Endothelial cell of umbilical vein (primary cell): ENCODE results near the gene N4BP3. TPM values are rescaled to one million over a fixed set of nuclear protein-coding genes. Genes with fewer than 3 reads are reported as not detected.

Experiments used
- BruUV-seq: library from RNA; stranded (reverse); fragments of 400-500 nt; replicated peaks from 2 replicates; lab custom pipeline; 2021; lab: Mats Ljungman, UMichigan
- CTCF ChIA-PET: fragments of 300-600, 350-600 bp; sonication (Branson Sonifier 250); formaldehyde crosslinking; loops from one replicate; lab custom pipeline; 2021; ENCODE audit warnings: antibody characterized with exemption, inconsistent platforms; lab: Charles Lee
- POLR2A ChIA-PET: fragments of 300-600, 350-600 bp; sonication (Branson Sonifier 250); formaldehyde crosslinking; loops from one replicate; lab custom pipeline; 2021; ENCODE audit warnings: antibody characterized with exemption, inconsistent platforms; lab: Charles Lee
- DNase-seq: peaks from one replicate; pipeline ENCODE4 v3.0.0-alpha.2; 2011; ENCODE audit warnings: low read depth, low spot score
- FAIRE-seq: peaks from 2 replicates; lab custom pipeline; 2011; peaks lifted over from hg19 to GRCh38; lab: Jason Lieb, UNC
- H2AFZ ChIP-seq: 2 replicates; pipeline ENCODE4 v1.6.0; 2012; ENCODE audit warnings: low read depth, low read length, control low read depth, inconsistent platforms
- H3K27ac ChIP-seq: 2 replicates; pipeline ENCODE4 v1.5.1; 2011; ENCODE audit warnings: low read depth, mild to moderate bottlenecking, control low read depth, low read length, moderate library complexity; ENCODE audit not compliant: insufficient read depth
- H3K27me3 ChIP-seq, 2 experiments: 2 replicates each; pipeline versions ENCODE4 v1.6.0 to v1.6.1; 2011; ENCODE audit warnings: low read length in 2 of 2, mixed read lengths in 1 of 2; ENCODE audit not compliant: control insufficient read depth in 2 of 2, insufficient read depth in 2 of 2
- H3K36me3 ChIP-seq, 2 experiments: 2 replicates in 1 of 2; 3 replicates in 1 of 2; pipeline ENCODE4 v1.5.1; 2011; ENCODE audit warnings: low read length in 2 of 2, mild to moderate bottlenecking in 1 of 2, moderate library complexity in 1 of 2; ENCODE audit not compliant: control insufficient read depth in 2 of 2, insufficient read depth in 2 of 2; ENCODE audit errors: extremely low read depth in 1 of 2
- H3K4me1 ChIP-seq: 3 replicates; pipeline ENCODE4 v1.5.1; 2011; ENCODE audit warnings: mild to moderate bottlenecking, low read length; ENCODE audit not compliant: control insufficient read depth, insufficient read depth; ENCODE audit errors: extremely low read depth
- H3K4me2 ChIP-seq: 2 replicates; pipeline ENCODE4 v1.6.1; 2011; ENCODE audit warnings: low read length, control low read depth, mixed read lengths; ENCODE audit not compliant: insufficient read depth
- H3K4me3 ChIP-seq, 3 experiments: fragments of 200-600 bp in 1 of 3; sonication (generic), shearing (Covaris generic) in 1 of 3; replicated peaks in 1 of 3; 2 replicates each; pipeline ENCODE4 v1.5.1; 2011 to 2016; ENCODE audit warnings: control low read depth in 3 of 3, low read length in 3 of 3, mild to moderate bottlenecking in 2 of 3, inconsistent platforms in 1 of 3, low read depth in 1 of 3, moderate library complexity in 1 of 3; ENCODE audit not compliant: insufficient read depth in 1 of 3
- H3K79me2 ChIP-seq: 2 replicates; pipeline ENCODE4 v1.6.0; 2012; ENCODE audit warnings: low read length, inconsistent platforms; ENCODE audit not compliant: control insufficient read depth, insufficient read depth
- H3K9ac ChIP-seq: replicated peaks from 2 replicates; pipeline ENCODE3; 2011; ENCODE audit warnings: low read length, control low read depth; ENCODE audit not compliant: insufficient read depth; ENCODE audit errors: extremely low read depth
- H3K9me1 ChIP-seq: replicated peaks from 3 replicates; pipeline ENCODE4 v1.6.0; 2011; ENCODE audit warnings: mild to moderate bottlenecking, low read length; ENCODE audit not compliant: control insufficient read depth, insufficient read depth; ENCODE audit errors: extremely low read depth
- H3K9me3 ChIP-seq: replicated peaks from 2 replicates; pipeline ENCODE4 v1.5.1; 2012; ENCODE audit warnings: low read length, inconsistent platforms; ENCODE audit not compliant: control insufficient read depth, insufficient read depth
- H4K20me1 ChIP-seq: replicated peaks from 2 replicates; pipeline ENCODE3; 2011; ENCODE audit warnings: mild to moderate bottlenecking, low read length; ENCODE audit not compliant: control insufficient read depth, insufficient read depth; ENCODE audit errors: extremely low read depth
- EZH2 ChIP-seq: IDR thresholded peaks from 2 replicates; pipeline ENCODE4 v1.6.1; 2012; ENCODE audit warnings: borderline replicate concordance, low read depth, mild to moderate bottlenecking, moderate library complexity, low read length, inconsistent platforms; ENCODE audit not compliant: severe bottlenecking
- GATA2 ChIP-seq: IDR thresholded peaks from 2 replicates; pipeline ENCODE4 v1.7.0; 2011; ENCODE audit warnings: low read depth, mild to moderate bottlenecking, moderate library complexity, mixed read lengths, low read length; ENCODE audit not compliant: insufficient read length, insufficient read depth
- JUN ChIP-seq: IDR thresholded peaks from 2 replicates; pipeline ENCODE4 v1.6.1; 2011; ENCODE audit warnings: borderline replicate concordance, low read depth; ENCODE audit not compliant: insufficient read length, insufficient read depth
- MYC ChIP-seq: IDR thresholded peaks from one replicate; pipeline ENCODE4 v1.6.1; 2011; ENCODE audit warnings: mild to moderate bottlenecking, low read depth, low read length
- POLR2A ChIP-seq: IDR thresholded peaks from 2 replicates; pipeline ENCODE4 v1.6.1; 2012; ENCODE audit warnings: low read depth, mild to moderate bottlenecking, control low read depth, low read length
- dilution Hi-C: fragments of 300-500 bp; cut with MboI; formaldehyde crosslinking; loops from one replicate; pipeline ENCODE4 v1.15.0; 2019; ENCODE audit warnings: low sequenced_read_pairs; ENCODE audit not compliant: extremely low pct_ligation_motif_present
- intact Hi-C: fragments of 100-400 bp; cut with micrococcal nuclease; formaldehyde crosslinking; loops from one replicate; pipeline ENCODE4 v1.10.0; 2022
- polyA plus RNA-seq, 4 experiments: library from polyadenylated mRNA; depleted of rRNA in 3 of 4; stranded (reverse) in 3 of 4; unstranded in 1 of 4; fragments of >200 nt; gene quantifications; 2 replicates each; pipeline versions ENCODE4 v1.2.1 to v1.2.3, GENCODE V29; 2011 to 2012; ENCODE audit warnings: missing spikeins in 1 of 4
- total RNA-seq: library from RNA; stranded (reverse); gene quantifications from 2 replicates; pipeline ENCODE4 v1.2.3, GENCODE V29; 2021
- TF ChIP-seq, protein P1 (sequence below), 2 donors: IDR thresholded peaks; 1 replicate in 1 of 2; 2 replicates in 1 of 2; pipeline ENCODE4 v1.5.1; 2011; ENCODE audit warnings: low read length in 2 of 2, mild to moderate bottlenecking in 2 of 2, moderate library complexity in 2 of 2, control low read depth in 1 of 2, inconsistent platforms in 1 of 2, low read depth in 1 of 2; ENCODE audit not compliant: insufficient read depth in 1 of 2; ENCODE audit errors: extremely low read depth in 1 of 2

Gene N4BP3
- total and polyA plus RNA-seq, 2 donors (not counting 3 experiments of a cell fraction or from before 2014, with no cell fraction given): 11.8 to 38.2 TPM

DNA sequence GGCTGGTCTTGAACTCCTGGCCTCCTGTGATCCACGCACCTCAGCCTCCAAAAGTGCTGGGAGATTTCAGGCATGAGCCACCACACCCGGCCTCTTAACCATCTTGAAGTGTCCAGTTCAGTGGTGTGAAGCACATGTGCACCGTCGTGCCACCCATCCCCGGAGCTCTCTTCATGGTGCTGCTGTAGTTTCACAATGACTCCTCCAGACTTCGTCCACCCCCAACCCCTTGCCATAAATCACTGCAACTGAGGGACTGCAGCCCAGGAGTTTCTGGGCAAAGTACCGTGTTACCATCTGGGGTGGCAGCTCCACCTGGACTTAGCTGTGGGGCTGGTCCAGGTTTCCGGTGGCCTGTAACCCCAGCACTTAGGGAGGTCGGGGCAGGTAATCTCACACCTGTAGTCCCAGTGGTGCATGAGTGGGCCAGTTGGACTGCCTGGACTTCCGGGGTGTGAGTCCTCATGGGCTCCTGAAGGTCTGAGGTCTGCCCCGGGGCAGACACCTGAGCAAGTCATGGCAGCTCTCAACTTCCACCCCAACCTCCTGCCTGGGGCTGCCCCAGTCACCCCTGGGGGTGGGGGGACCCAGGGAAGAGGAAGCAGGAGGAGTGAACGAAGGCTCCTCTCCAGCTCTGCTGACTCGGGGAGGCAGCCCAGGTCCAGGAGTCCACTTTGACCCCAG is 6.6 kb upstream of the N4BP3 start:
- Histone ChIP-seq H2AFZ (no peak overlapping the region), H3K27ac (no peak overlapping the region), H3K9me1 (no peaks in the 10 kb centered on the region), H3K79me2 (no peaks in the 10 kb centered on the region), H3K9ac (no peak overlapping the region), H3K4me2 (no peak overlapping the region), H4K20me1 (no peaks in the 10 kb centered on the region), H3K9me3 (no peaks in the 10 kb centered on the region), H3K36me3 (no peaks in the 10 kb centered on the region), H3K27me3 (no peaks in the 10 kb centered on the region), H3K4me3 (no peak overlapping the region), H3K4me1 (no peaks in the 10 kb centered on the region)
- no peak for DNase-seq
- CTCF ChIA-PET: interaction anchor here (1.4 to 5.1 kb wide), 2 partner anchors 12 to 31 kb away, joined by 4 to 26 read pairs; no protein-coding TSS in a partner anchor
- TF ChIP-seq EZH2 (no peak), JUN (no peak), MYC (no peak), POLR2A (no peak), GATA2 (no peak)
- TF ChIP-seq, protein P1, sequence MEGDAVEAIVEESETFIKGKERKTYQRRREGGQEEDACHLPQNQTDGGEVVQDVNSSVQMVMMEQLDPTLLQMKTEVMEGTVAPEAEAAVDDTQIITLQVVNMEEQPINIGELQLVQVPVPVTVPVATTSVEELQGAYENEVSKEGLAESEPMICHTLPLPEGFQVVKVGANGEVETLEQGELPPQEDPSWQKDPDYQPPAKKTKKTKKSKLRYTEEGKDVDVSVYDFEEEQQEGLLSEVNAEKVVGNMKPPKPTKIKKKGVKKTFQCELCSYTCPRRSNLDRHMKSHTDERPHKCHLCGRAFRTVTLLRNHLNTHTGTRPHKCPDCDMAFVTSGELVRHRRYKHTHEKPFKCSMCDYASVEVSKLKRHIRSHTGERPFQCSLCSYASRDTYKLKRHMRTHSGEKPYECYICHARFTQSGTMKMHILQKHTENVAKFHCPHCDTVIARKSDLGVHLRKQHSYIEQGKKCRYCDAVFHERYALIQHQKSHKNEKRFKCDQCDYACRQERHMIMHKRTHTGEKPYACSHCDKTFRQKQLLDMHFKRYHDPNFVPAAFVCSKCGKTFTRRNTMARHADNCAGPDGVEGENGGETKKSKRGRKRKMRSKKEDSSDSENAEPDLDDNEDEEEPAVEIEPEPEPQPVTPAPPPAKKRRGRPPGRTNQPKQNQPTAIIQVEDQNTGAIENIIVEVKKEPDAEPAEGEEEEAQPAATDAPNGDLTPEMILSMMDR (IDR thresholded peaks at IDR 0.05; ENCODE audit: extremely low read depth in 1 of 2, insufficient read depth in 1 of 2, low read depth in 1 of 2, low read length in 2 of 2): no peak
- POLR2A ChIA-PET: interaction anchor here (0.6 kb wide), 1 partner anchor 971 kb away, joined by 5 read pairs; no protein-coding TSS in a partner anchor
- no TSS peak for BruUV-seq
- dilution Hi-C loops (no loop called here), intact Hi-C loops (no loop called here)
- no peak for FAIRE-seq
